Gastrocnemius medialis (tissue), 4 donors: ENCODE data around the gene OR5AC2. TPM values are rescaled to one million over a fixed set of nuclear protein-coding genes. Genes with fewer than 3 reads are reported as not detected.
A peak's percentile ranks its signal among the peaks of the same experiment; 100 is the strongest.

ENCODE experiments used
- ATAC-seq, 2 donors: fragments of 150-250 bp; one replicate each; pipeline ENCODE4 v1.9.1; 2016
- DNase-seq, 2 donors: peaks; one replicate each; pipeline ENCODE4 v3.0.0-alpha.2; 2019
- H3K27ac ChIP-seq, 4 donors: fragments of 200-600 bp; sonication (generic); 1 replicate in 1 of 4; 2 replicates in 3 of 4; pipeline ENCODE4 v1.5.1; 2016 to 2018; ENCODE audit warnings: mild to moderate bottlenecking in 2 of 4, moderate library complexity in 1 of 4
- H3K27me3 ChIP-seq, 3 donors: fragments of 200-600 bp; sonication (generic) in 2 of 3; 1 replicate in 1 of 3; 2 replicates in 2 of 3; pipeline versions ENCODE4 v1.5.1 to v1.6.0; 2016 to 2019; ENCODE audit warnings: mild to moderate bottlenecking in 1 of 3, moderate library complexity in 1 of 3
- H3K36me3 ChIP-seq, 2 donors: fragments of 200-600 bp; sonication (generic) in 1 of 2; one replicate each; pipeline ENCODE4 v1.5.1; 2017 to 2018
- H3K4me1 ChIP-seq, 2 donors: fragments of 200-600 bp; sonication (generic) in 1 of 2; one replicate each; pipeline ENCODE4 v1.5.1; 2016 to 2017; ENCODE audit warnings: mild to moderate bottlenecking in 2 of 2
- H3K4me3 ChIP-seq, 4 donors: fragments of 200-600 bp; sonication (generic) in 3 of 4; 1 replicate in 1 of 4; 2 replicates in 3 of 4; pipeline ENCODE4 v1.5.1; 2016 to 2019; ENCODE audit warnings: mild to moderate bottlenecking in 2 of 4
- H3K9me3 ChIP-seq, 3 donors: fragments of 200-600 bp; sonication (generic) in 2 of 3; 1 replicate in 1 of 3; 2 replicates in 2 of 3; pipeline ENCODE4 v1.5.1; 2016 to 2019
- POLR2A ChIP-seq, 2 donors: fragments of 450-650 bp; IDR thresholded peaks; one replicate each; pipeline ENCODE4 v1.6.1; 2017; ENCODE audit warnings: antibody characterized with exemption in 2 of 2, mild to moderate bottlenecking in 2 of 2, moderate library complexity in 2 of 2
- in situ Hi-C, 4 donors: fragments of 200-750 bp; cut with MboI; loops; one replicate each; pipeline versions ENCODE4 v1.15.0 to v1.8.0; 2017; ENCODE audit warnings: low sequenced_read_pairs in 4 of 4
- intact Hi-C: fragments of 100-400 bp; cut with DNase I; formaldehyde crosslinking; loops from one replicate; pipeline ENCODE4 v1.15.1; 2023; ENCODE audit warnings: low total_unique reads
- total RNA-seq, 4 donors: library from RNA; depleted of rRNA; stranded (reverse); fragments of >200 nt; gene quantifications; one replicate each; pipeline versions ENCODE4 v1.1.0 to v1.2.3, GENCODE V29; 2016
- TF ChIP-seq, protein P1 (sequence below), 5 experiments: fragments of 450-650 bp in 3 of 5; fragments of 200-600 bp in 2 of 5; sonication (generic) in 2 of 5; IDR thresholded peaks in 4 of 5; conservative IDR thresholded peaks in 1 of 5; 1 replicate in 4 of 5; 2 replicates in 1 of 5; pipeline ENCODE4 v1.5.1; 2016 to 2019; ENCODE audit warnings: antibody characterized with exemption in 5 of 5, mild to moderate bottlenecking in 3 of 5, moderate library complexity in 3 of 5

OR5AC2 gene, protein sequence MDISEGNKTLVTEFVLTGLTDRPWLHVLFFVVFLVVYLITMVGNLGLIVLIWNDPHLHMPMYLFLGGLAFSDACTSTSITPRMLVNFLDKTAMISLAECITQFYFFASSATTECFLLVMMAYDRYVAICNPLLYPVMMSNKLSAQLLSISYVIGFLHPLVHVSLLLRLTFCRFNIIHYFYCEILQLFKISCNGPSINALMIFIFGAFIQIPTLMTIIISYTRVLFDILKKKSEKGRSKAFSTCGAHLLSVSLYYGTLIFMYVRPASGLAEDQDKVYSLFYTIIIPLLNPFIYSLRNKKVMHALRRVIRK
- total RNA-seq: not detected

DNA sequence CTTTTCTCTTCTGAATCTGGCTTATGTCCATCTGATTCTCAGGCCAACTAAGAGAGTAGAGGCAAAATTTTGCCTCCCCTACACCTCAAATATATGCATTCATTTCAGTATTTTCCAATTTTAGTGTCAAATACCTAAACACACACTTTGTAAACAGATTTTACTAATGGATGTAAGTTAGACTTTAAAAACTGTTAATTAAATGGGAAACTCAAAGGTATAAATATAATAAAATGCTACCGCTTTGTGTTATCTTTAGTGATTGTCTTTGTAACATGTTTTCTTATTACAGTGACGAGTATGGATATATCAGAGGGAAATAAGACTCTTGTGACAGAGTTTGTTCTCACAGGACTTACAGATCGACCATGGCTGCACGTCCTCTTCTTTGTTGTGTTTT lies at the start of gene OR5AC2:
OR5AC2 (plus strand) TSS at position 301 of the 400 bp plus-strand sequence; CDS start at position 301, 0 bp downstream.
- no peak for ATAC-seq
- in situ Hi-C loops: no loop called here
- TF ChIP-seq POLR2A (IDR thresholded peaks at IDR 0.05): no peak
- TF ChIP-seq, protein P1, sequence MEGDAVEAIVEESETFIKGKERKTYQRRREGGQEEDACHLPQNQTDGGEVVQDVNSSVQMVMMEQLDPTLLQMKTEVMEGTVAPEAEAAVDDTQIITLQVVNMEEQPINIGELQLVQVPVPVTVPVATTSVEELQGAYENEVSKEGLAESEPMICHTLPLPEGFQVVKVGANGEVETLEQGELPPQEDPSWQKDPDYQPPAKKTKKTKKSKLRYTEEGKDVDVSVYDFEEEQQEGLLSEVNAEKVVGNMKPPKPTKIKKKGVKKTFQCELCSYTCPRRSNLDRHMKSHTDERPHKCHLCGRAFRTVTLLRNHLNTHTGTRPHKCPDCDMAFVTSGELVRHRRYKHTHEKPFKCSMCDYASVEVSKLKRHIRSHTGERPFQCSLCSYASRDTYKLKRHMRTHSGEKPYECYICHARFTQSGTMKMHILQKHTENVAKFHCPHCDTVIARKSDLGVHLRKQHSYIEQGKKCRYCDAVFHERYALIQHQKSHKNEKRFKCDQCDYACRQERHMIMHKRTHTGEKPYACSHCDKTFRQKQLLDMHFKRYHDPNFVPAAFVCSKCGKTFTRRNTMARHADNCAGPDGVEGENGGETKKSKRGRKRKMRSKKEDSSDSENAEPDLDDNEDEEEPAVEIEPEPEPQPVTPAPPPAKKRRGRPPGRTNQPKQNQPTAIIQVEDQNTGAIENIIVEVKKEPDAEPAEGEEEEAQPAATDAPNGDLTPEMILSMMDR (IDR thresholded peaks at IDR 0.05 in 4 of 5, conservative IDR thresholded peaks at IDR 0.05 in 1 of 5): no peak

DNA sequence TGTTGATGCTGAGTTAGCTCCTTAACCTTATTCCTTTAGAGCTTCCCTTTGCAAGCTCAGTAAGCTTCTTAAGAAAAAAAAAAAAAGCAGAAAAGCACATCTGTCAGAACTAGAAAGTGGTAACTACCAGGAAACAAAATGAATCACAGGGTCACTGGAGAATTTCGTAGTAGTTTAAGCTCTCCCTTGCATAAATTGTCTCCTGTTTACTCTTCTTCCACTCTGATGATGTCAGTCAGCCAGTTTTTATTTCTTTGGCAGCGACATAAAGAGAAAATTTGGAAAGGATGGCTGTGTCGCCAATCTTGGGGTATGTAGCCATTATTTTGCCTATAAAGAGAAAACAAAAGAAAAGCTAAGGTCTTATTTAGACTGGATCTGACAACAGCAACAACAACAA lies 48.7 kb upstream of the OR5AC2 start:
- Histone ChIP-seq H3K27ac (no peak overlapping the region), H3K36me3 (no peaks in the 10 kb centered on the region), H3K4me3 (no peak overlapping the region), H3K9me3 (no peaks in the 10 kb centered on the region), H3K27me3 (no peaks in the 10 kb centered on the region), H3K4me1 (no peaks in the 10 kb centered on the region)
- DNase-seq: no peak
- TF ChIP-seq POLR2A (IDR thresholded peaks at IDR 0.05): no peak
- TF ChIP-seq, protein P1 (IDR thresholded peaks at IDR 0.05 in 4 of 5, conservative IDR thresholded peaks at IDR 0.05 in 1 of 5): no peak
- intact Hi-C loops (no loop called here), in situ Hi-C loops (loop anchor here in 2 of 4 donors (25.0 kb wide), 2 partner anchors 299 to 774 kb away; no protein-coding TSS in a partner anchor)
- ATAC-seq: no peak

More for the DNA sequence above, at the start of gene OR5AC2:
- no peaks in the 10 kb centered on the region for H3K36me3 ChIP-seq
- H3K27ac ChIP-seq: no peak within 1 kb of the TSS
- H3K9me3 ChIP-seq: no peaks in the 10 kb centered on the region
- no peaks in the 10 kb centered on the region for H3K27me3 ChIP-seq
- H3K4me3 ChIP-seq: no peak within 1 kb of the TSS
- intact Hi-C loops: no loop called here
- no peak for DNase-seq
- H3K4me1 ChIP-seq: no peaks in the 10 kb centered on the region

DNA sequence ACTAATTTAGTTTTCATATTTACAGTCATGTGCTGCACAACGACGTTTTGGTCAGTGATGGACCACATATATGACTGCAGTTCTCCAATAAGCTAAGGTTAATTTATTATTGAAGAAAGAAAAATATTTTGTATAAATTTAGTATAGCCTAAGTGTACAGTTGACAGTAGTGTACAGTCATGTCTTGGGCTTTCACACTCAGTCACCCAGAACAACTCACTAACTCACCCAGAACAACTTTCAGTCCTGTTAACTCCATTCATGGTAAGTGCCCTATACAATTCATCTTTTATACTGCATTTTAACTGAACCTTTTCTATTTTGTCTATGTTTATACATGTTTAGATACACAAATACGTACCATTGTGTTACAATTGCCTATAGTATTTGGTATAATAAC lies 48.1 kb upstream of the OR5AC2 start:
- TF ChIP-seq, protein P1 (IDR thresholded peaks at IDR 0.05 in 4 of 5, conservative IDR thresholded peaks at IDR 0.05 in 1 of 5): no peak
- no peak for TF ChIP-seq POLR2A (IDR thresholded peaks at IDR 0.05)
- intact Hi-C loops: loop anchor here (1.0 kb wide), 1 partner anchor 290 kb away; no protein-coding TSS in a partner anchor
- in situ Hi-C loops: loop anchor here in 2 of 4 donors (25.0 kb wide), 2 partner anchors 298 to 773 kb away; no protein-coding TSS in a partner anchor
- Histone ChIP-seq H3K36me3 (no peaks in the 10 kb centered on the region), H3K4me1 (no peaks in the 10 kb centered on the region), H3K27me3 (no peaks in the 10 kb centered on the region), H3K9me3 (no peaks in the 10 kb centered on the region), H3K27ac (no peak overlapping the region), H3K4me3 (no peak overlapping the region)
- ATAC-seq (no peak), DNase-seq (no peak)

DNA sequence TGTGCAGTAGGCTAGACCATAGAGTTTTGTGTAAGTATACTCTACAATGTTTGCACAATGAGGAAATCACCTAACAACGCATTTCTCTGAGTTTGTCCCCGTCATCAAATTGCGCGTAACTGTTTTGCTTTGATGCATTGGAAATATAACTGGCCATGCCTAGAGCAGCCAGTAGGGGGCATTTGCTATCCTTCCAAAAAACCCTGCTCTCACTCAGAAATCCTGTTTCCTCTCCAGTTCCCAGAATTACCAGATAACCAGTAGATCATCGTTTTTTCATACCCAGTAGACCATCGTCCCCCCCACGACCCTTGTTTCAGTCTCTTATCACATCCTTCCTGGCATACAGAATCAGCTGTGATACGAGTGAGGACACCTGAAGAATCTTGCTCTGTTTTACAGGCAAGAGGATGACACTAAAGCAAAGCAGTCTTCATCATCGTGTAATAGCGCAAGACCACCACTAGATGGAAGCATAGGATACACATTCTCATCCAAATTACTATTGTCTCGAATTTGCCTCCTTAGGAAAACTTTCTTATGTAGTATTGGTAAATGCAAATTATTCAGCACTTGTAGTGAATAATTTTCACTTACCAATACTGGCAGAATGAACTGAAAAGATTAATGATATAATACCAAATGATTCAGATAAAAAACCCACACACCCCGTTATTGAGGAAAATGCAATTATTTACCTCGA lies 47.5 kb upstream of the OR5AC2 start:
- in situ Hi-C loops: loop anchor here (5.0 to 25.0 kb wide), 4 partner anchors 285 to 773 kb away; no protein-coding TSS in a partner anchor
- no peak overlapping the region for H3K27ac ChIP-seq

More for the DNA sequence above, 47.5 kb upstream of the OR5AC2 start:
- TF ChIP-seq POLR2A (IDR thresholded peaks at IDR 0.05): no peak
- TF ChIP-seq, protein P1 (IDR thresholded peaks at IDR 0.05 in 4 of 5, conservative IDR thresholded peaks at IDR 0.05 in 1 of 5): peak; percentile 50 to 82 (median 75)
- ATAC-seq (peak; percentile 94 to 96), DNase-seq (peak; percentile 4 to 15)
- Histone ChIP-seq H3K4me3 (peak overlapping the region; percentile 16 to 36 (median 27)), H3K9me3 (no peaks in the 10 kb centered on the region), H3K27me3 (no peaks in the 10 kb centered on the region), H3K36me3 (no peaks in the 10 kb centered on the region), H3K4me1 (no peaks in the 10 kb centered on the region)
- intact Hi-C loops: loop anchor here (1.0 kb wide), 1 partner anchor 290 kb away; no protein-coding TSS in a partner anchor
